Ovary (tissue), 10 donors: ENCODE measurements around the gene CEP162. TPM values are rescaled to one million over a fixed set of nuclear protein-coding genes. Genes with fewer than 3 reads are reported as not detected.

Experiments
- DNase-seq, 5 donors: peaks; one replicate each; pipeline ENCODE4 v3.0.0-alpha.2; 2019 to 2020
- H3K27ac ChIP-seq, 2 donors: fragments of 200-600 bp; one replicate each; pipeline versions ENCODE4 v1.5.1 to v1.8.0; 2019 to 2022
- H3K27me3 ChIP-seq: fragments of 200-600 bp; one replicate; pipeline ENCODE4 v1.8.0; 2022
- H3K36me3 ChIP-seq: fragments of 200-600 bp; sonication (generic); one replicate; pipeline ENCODE4 v1.5.1; 2019
- H3K4me1 ChIP-seq: one replicate; pipeline ENCODE4 v1.8.1; 2013; ENCODE audit warnings: mild to moderate bottlenecking, moderate library complexity; ENCODE audit not compliant: insufficient read depth
- H3K4me3 ChIP-seq: fragments of 200-600 bp; sonication (generic); one replicate; pipeline ENCODE4 v1.5.1; 2017
- H3K9me3 ChIP-seq, 2 donors: fragments of 200-600 bp in 1 of 2; sonication (generic) in 1 of 2; one replicate each; pipeline versions ENCODE4 v1.5.1 to v1.8.1; 2013 to 2019; ENCODE audit warnings: mild to moderate bottlenecking in 1 of 2, moderate library complexity in 1 of 2
- CTCF ChIP-seq, 3 donors: fragments of 450-650 bp in 2 of 3; fragments of 200-600 bp in 1 of 3; IDR thresholded peaks; one replicate each; pipeline versions ENCODE4 v1.5.1 to v1.8.0; 2016 to 2022; ENCODE audit warnings: antibody characterized with exemption in 3 of 3, mild to moderate bottlenecking in 1 of 3
- EP300 ChIP-seq: sonication (generic); formaldehyde crosslinking; IDR thresholded peaks from one replicate; pipeline ENCODE4 v1.6.1; 2017; ENCODE audit warnings: antibody characterized with exemption
- POLR2A ChIP-seq: fragments of 450-650 bp; IDR thresholded peaks from one replicate; pipeline ENCODE4 v1.6.1; 2017; ENCODE audit warnings: antibody characterized with exemption, mild to moderate bottlenecking, moderate library complexity
- whole genome bisulfite sequencing, 3 donors: extraction: QIAGEN DNeasy Blood & Tissue Kit in 1 of 3; methylation state at CpG; one replicate each; pipeline versions ENCODE4 v1.1.5 to v1.1.7; 2013 to 2017; 5-methylcytosine and 5-hydroxymethylcytosine counted together
- intact Hi-C, 4 donors: fragments of 100-400 bp; cut with DNase I; formaldehyde crosslinking; loops; one replicate each; pipeline versions ENCODE4 v1.11.0 to v1.15.1; 2022 to 2023
- long read RNA-seq, 3 donors: library from polyadenylated mRNA in 2 of 3; unstranded in 2 of 3; transcript quantifications; one replicate each; pipeline ENCODE4 v2.0.0 and lab custom pipeline, GENCODE V29; 2021 to 2026
- polyA plus RNA-seq, 2 donors: library from polyadenylated mRNA; stranded (reverse); fragments of 200-250 nt in 1 of 2; fragments of 350-450 nt in 1 of 2; fragmentation: Illumina TruSeq in 1 of 2; extraction: RNeasy Lipid Tissue Mini Kit (QIAGEN cat#74804) in 1 of 2; gene quantifications; one replicate each; pipeline ENCODE4 v1.2.3, GENCODE V29; 2013 to 2014
- total RNA-seq, 7 donors: library from RNA; depleted of rRNA in 2 of 7; stranded (reverse); fragments of >200 nt in 2 of 7; fragmentation: NEBNext Ultra II Directional in 3 of 7; extraction: Animal tissue kit (Norgen Biotek cat#: 25700) in 3 of 7; gene quantifications; one replicate each; pipeline versions ENCODE4 v1.1.0 to v1.2.4, GENCODE V29; 2016 to 2023
- donor health status: DM: no; HTN: no; CAD: no; lungs with moderate emphysema.
- donor health status: DM: no; HTN: no; CAD: no.
- donor health status: Bipolar disorder and iron deficiency.
- donor health status: DM: yes; HTN: yes; CAD: no.
- donor health status: DM: no; HTN: no; CAD: no.
- donor health status: DM: yes; HTN: yes; CAD: no.

Gene CEP162
- total RNA-seq = 10 to 100 TPM in 3 of 7 donors, 1 to 10 TPM in 4; 8.3 to 16.8 (median 9.7) TPM
- 1 to 10 TPM; 5.3 to 6.4 TPM for polyA plus RNA-seq
- long read RNA-seq, donor 1, partial matches to known transcripts = 7 of 21 reads
- long read RNA-seq, donor 1, other reads (novel, unspliced or antisense) = 14 of 21 reads
- long read RNA-seq, donor 2, partial matches to known transcripts = 0 of 1 reads
- long read RNA-seq, donor 2, other reads (novel, unspliced or antisense) = 0 of 1 reads
- long read RNA-seq, donor 3, full-length matches to known transcripts = 1 of 6 reads
- long read RNA-seq, donor 3, partial matches to known transcripts = 3 of 6 reads
- long read RNA-seq, donor 3, other reads (novel, unspliced or antisense) = 2 of 6 reads

- TF ChIP-seq CTCF (IDR thresholded peaks at IDR 0.05) (peak; percentile 50 to 80 (median 66)), EP300 (no peak), POLR2A (no peak)
- Histone ChIP-seq H3K27me3 (no peaks in the 10 kb centered on the region), H3K4me1 (peaks cover 1% of the 10 kb centered on the region), H3K9me3 (no peaks in the 10 kb centered on the region), H3K4me3 (peak within 1 kb of the TSS; percentile 81), H3K27ac (peak within 1 kb of the TSS in 1 of 2 donors; percentile 80), H3K36me3 (no peaks in the 10 kb centered on the region)
- 0 to 1% (median 0%) methylated on average over 40 of the region's 40 CpGs for WGBS, 3 donors
- DNase-seq = peak; percentile 88 to 93 (median 90)
- intact Hi-C loops = loop anchor here in 2 of 4 donors (10.0 kb wide), 2 partner anchors 333 to 343 kb away; no protein-coding TSS in a partner anchor
Observed at GRCh38 chr6:84227434-84228197, at the start of gene CEP162. Gene CEP162 (minus strand): TSS chr6:84227643. CDS start chr6:84226393, 1,250 bp downstream.

- H3K9me3 ChIP-seq = no peaks in the 10 kb centered on the region
- no peak for DNase-seq
- 65 to 69% (median 66%) methylated on average over 2 of the region's 2 CpGs for WGBS, 3 donors
- intact Hi-C loops = no loop called here
- no peaks in the 10 kb centered on the region for H3K27me3 ChIP-seq
- no peak overlapping the region for H3K4me3 ChIP-seq
- TF ChIP-seq POLR2A (no peak), CTCF (IDR thresholded peaks at IDR 0.05) (no peak)
- H3K36me3 ChIP-seq = no peaks in the 10 kb centered on the region
- no peak overlapping the region for H3K27ac ChIP-seq
- no peaks in the 10 kb centered on the region for H3K4me1 ChIP-seq
Observed at GRCh38 chr6:84274856-84275255, 47.4 kb upstream of the CEP162 start.

- Histone ChIP-seq H3K27ac (no peak overlapping the region), H3K4me1 (no peaks in the 10 kb centered on the region), H3K9me3 (no peaks in the 10 kb centered on the region), H3K4me3 (no peak overlapping the region), H3K27me3 (no peaks in the 10 kb centered on the region), H3K36me3 (no peaks in the 10 kb centered on the region)
- DNase-seq = no peak
- TF ChIP-seq POLR2A (no peak), CTCF (IDR thresholded peaks at IDR 0.05) (no peak), EP300 (no peak)
- 67 to 75% (median 68%) methylated on average over 3 of the region's 3 CpGs for WGBS, 3 donors
- intact Hi-C loops = no loop called here
Observed at GRCh38 chr6:84273048-84273809, 45.8 kb upstream of the CEP162 start.

GRCh38 chr6:84272298-84272697, 44.9 kb upstream of the CEP162 start:
- TF ChIP-seq EP300 (no peak), CTCF (IDR thresholded peaks at IDR 0.05) (no peak), POLR2A (no peak)
- no peak for DNase-seq
- Histone ChIP-seq H3K9me3 (no peaks in the 10 kb centered on the region), H3K36me3 (no peaks in the 10 kb centered on the region), H3K4me1 (no peaks in the 10 kb centered on the region), H3K27me3 (no peaks in the 10 kb centered on the region), H3K4me3 (no peak overlapping the region), H3K27ac (no peak overlapping the region)
- WGBS, 3 donors = 89 to 94% (median 91%) methylated on average over 1 of the region's 1 CpG
- intact Hi-C loops = no loop called here
